ENCODE data around the gene TPTE2. TPM values are rescaled to one million over a fixed set of nuclear protein-coding genes. Genes with fewer than 3 reads are reported as not detected.
"Not testable (repeated sequence)": the region's sequence is repeated elsewhere in the genome, so short reads cannot be mapped to it uniquely, and the experiment has no call there.

Gene TPTE2
- total RNA-seq, 2 donors from 2014 or later, result 1.1 TPM; not detected in 1

DNA sequence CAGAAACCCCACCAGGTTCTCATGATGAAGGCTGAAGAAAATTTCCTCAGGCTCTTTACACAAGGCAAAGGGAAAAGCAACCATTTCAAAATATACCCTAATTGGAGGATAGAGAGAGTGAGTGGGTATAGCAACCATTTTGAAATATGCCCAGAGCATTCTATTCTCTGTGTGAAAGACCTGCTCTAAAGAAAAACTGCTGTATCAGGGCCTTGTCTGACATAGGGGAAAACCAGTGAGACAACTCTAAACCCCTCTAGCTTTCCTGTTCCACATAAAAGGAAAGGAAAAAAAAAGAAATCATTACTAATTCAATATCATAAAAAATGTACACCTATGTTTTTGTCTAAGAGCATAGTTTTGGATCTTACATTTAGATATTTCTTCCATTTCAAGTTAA, 42.3 kb downstream of the TPTE2 start:
- H3K27ac ChIP-seq, result no peak overlapping the region
- intact Hi-C loops (cut with DNase I), result no loop called here
- no peaks in the 10 kb centered on the region for H3K9me3 ChIP-seq
- H3K36me3 ChIP-seq, result no peaks in the 10 kb centered on the region
- H3K4me3 ChIP-seq, result no peak overlapping the region
- no peaks in the 10 kb centered on the region for H3K27me3 ChIP-seq (replicated peaks; ENCODE audit: insufficient read depth)
- TF ChIP-seq CTCF (IDR thresholded peaks at IDR 0.05) (no peak), POLR2A (IDR thresholded peaks at IDR 0.05) (no peak), POLR2AphosphoS5 (IDR thresholded peaks at IDR 0.05) (no peak)
- DNase-seq (ENCODE audit: low spot score), result no peak
- H3K4me1 ChIP-seq (replicated peaks), result no peaks in the 10 kb centered on the region

DNA sequence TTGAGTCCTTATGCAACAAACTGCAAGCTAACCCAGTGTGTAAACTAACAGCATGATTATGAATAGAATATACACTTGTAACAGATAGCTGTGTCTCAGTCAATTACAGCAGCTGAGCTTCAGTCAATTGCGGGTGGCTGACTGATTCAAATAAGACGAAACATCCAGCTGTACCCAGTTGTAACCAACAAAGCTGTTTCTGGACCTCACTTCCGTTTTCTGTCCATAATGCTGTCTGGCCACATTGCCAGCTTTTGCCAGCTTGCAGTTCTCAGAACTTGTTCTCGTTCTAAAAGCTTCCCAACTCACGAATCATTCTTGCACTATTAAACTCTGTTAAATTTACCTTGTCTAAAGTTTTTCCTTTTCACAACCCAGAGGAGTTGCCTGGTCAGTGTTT, 53.7 kb downstream of the TPTE2 start:
- H3K9me3 ChIP-seq; H3K27me3 ChIP-seq (replicated peaks; ENCODE audit: insufficient read depth); intact Hi-C loops (cut with DNase I); H3K4me3 ChIP-seq; H3K36me3 ChIP-seq; H3K4me1 ChIP-seq (replicated peaks); DNase-seq (ENCODE audit: low spot score); H3K27ac ChIP-seq: not testable (repeated sequence)
- 79% methylated on average over 5 of the region's 5 CpGs for WGBS

DNA sequence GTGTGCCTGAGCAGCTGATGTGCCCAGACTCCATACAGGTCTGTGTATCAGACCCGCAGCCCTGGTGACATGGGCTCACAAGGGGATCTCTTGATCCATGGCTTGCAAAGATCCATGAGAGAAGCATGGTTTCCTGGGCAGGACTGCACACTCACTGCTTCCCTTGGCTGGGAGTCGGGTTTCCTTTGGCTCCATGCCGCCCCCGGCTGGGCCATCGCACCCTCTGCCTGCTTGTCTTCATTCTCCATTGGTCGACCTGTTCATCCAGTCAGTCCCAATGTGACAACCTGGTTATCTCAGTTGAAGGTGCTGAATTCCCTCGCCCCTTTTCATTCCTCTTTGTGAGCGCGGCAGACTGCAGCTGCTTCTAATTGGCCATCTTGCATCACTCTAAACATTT, 101.2 kb downstream of the TPTE2 start:
- H3K9me3 ChIP-seq; H3K36me3 ChIP-seq; H3K27me3 ChIP-seq (replicated peaks; ENCODE audit: insufficient read depth); intact Hi-C loops (cut with DNase I); DNase-seq (ENCODE audit: low spot score); H3K4me3 ChIP-seq; H3K4me1 ChIP-seq (replicated peaks); H3K27ac ChIP-seq: not testable (repeated sequence)
- 66% methylated on average over 9 of the region's 9 CpGs for WGBS

- WGBS, result no CpG with 5 or more reads among the region's 2 CpGs
- H3K36me3 ChIP-seq; H3K9me3 ChIP-seq; H3K4me3 ChIP-seq; H3K4me1 ChIP-seq (replicated peaks); H3K27me3 ChIP-seq (replicated peaks; ENCODE audit: insufficient read depth); DNase-seq (ENCODE audit: low spot score); H3K27ac ChIP-seq; intact Hi-C loops (cut with DNase I): not testable (repeated sequence)
These were observed 122.2 kb downstream of the TPTE2 start for GRCh38 chr13:19439056-19439686.

- H3K27me3 ChIP-seq (replicated peaks; ENCODE audit: insufficient read depth); H3K4me1 ChIP-seq (replicated peaks); DNase-seq (ENCODE audit: low spot score); H3K4me3 ChIP-seq; H3K36me3 ChIP-seq; H3K9me3 ChIP-seq; intact Hi-C loops (cut with DNase I); H3K27ac ChIP-seq: not testable (repeated sequence)
- WGBS, result 89% methylated on average over 6 of the region's 6 CpGs
These were observed 123.6 kb downstream of the TPTE2 start for GRCh38 chr13:19437780-19438179.

DNA sequence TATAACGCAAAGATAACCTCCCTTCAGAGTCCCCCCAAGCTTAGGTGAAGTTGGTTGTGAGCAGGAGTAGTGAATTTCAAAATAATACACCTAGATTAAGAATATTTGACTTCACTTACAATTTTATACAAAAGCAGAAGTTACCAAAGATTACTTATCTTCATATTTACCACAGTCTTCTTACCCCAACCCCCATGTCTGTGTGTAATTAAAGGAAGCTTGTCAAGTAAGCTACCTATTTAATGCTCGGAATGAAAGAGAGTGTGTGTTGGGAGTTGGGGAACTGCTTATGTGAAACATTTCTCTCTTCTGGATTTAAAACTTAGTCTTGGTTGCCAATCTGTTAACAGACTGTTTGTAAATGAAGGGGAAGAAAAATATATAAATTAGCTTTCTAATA, 139.1 kb downstream of the TPTE2 start:
- DNase-seq (ENCODE audit: low spot score); H3K27me3 ChIP-seq (replicated peaks; ENCODE audit: insufficient read depth); H3K36me3 ChIP-seq; intact Hi-C loops (cut with DNase I); H3K27ac ChIP-seq; H3K9me3 ChIP-seq; H3K4me1 ChIP-seq (replicated peaks); H3K4me3 ChIP-seq: not testable (repeated sequence)
- 86% methylated on average over 2 of the region's 2 CpGs for WGBS

DNA sequence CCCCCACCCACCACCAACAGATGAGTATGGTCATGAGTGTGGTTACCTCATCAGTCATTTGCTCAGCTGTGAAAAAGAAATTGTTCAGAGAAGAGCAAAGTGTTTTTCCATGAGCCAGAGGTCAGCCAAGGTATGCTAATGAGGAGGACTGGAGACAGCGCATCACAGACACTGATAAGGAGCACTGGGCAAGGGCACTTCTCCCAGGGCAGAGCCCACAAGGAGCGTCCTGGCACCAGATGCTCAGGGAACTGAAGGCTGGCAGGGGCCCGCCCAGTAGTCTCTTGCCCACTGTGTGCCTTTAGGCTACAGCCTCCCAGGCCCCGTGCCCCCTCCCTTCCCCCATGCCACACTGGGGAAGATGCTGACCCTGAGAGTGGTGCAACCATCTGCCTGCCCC, 148.8 kb downstream of the TPTE2 start:
- DNase-seq (ENCODE audit: low spot score); intact Hi-C loops (cut with DNase I); H3K27me3 ChIP-seq (replicated peaks; ENCODE audit: insufficient read depth); H3K9me3 ChIP-seq; H3K4me3 ChIP-seq; H3K27ac ChIP-seq; H3K36me3 ChIP-seq; H3K4me1 ChIP-seq (replicated peaks): not testable (repeated sequence)
- WGBS, result 87% methylated on average over 4 of the region's 4 CpGs

- H3K36me3 ChIP-seq; intact Hi-C loops (cut with DNase I); H3K27ac ChIP-seq; DNase-seq (ENCODE audit: low spot score); H3K4me3 ChIP-seq; H3K4me1 ChIP-seq (replicated peaks); H3K27me3 ChIP-seq (replicated peaks; ENCODE audit: insufficient read depth); H3K9me3 ChIP-seq: not testable (repeated sequence)
- WGBS, result 82% methylated on average over 32 of the region's 32 CpGs
These were observed 178.4 kb downstream of the TPTE2 start for GRCh38 chr13:19382746-19383511.

All from prostate gland (tissue), 2 donors.